ENCODE measurements around the gene MORN3. TPM values are rescaled to one million over a fixed set of nuclear protein-coding genes. Genes with fewer than 3 reads are reported as not detected.
"Not testable (repeated sequence)": the region's sequence is repeated elsewhere in the genome, so short reads cannot be mapped to it uniquely, and the experiment has no call there.

Gene MORN3
- total RNA-seq, 1 experiment from 2014 or later: 0.75 TPM

DNA sequence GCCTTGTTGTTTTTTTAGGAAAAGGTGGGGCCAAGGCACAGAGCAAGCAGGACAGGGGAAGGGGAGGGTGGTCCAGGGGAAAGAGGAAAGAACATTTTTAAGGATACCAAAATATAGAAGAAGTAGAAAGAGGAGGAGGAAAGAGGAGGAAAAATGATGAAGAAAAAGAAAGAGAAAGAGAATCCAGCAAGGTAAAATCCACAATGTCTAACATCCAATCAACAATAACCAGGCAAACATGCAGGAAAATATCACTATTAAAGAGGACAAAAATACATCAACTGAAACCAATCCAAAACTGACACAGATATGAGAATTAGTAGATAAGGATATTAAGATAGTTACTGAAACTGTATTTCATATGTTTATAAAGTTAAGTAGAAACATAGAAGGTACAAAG is 36.1 kb upstream of the MORN3 start:
- H3K4me3 ChIP-seq: no peak overlapping the region
- no peaks in the 10 kb centered on the region for H3K9me3 ChIP-seq (replicated peaks)
- no peaks in the 10 kb centered on the region for H3K36me3 ChIP-seq
- DNase-seq: no peak
- H3K4me1 ChIP-seq: peaks cover 14% of the 10 kb centered on the region
- H3K27me3 ChIP-seq: no peaks in the 10 kb centered on the region
- H3K27ac ChIP-seq: no peak overlapping the region

DNA sequence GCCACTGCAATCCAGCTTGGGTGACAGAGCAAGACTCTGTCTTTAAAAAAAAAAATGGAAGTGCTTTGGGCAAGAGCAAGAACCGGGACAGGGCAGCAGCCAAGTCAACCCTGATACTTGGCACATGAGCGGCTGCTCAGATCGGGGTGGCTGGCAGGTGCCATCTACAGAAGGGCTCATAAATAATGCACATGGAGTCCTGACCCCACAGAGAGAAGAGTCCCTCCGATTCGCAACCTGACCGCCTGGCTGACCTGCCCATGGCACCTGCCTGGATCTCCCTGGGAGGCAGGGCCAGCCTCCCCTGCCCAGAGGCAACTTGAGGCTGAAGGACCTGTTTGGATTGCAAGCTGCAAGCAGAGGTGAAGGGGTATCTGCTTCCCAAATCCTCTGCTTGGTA is 33.5 kb upstream of the MORN3 start:
- H3K27me3 ChIP-seq: no peaks in the 10 kb centered on the region
- H3K4me3 ChIP-seq: no peak overlapping the region
- H3K27ac ChIP-seq: no peak overlapping the region
- no peaks in the 10 kb centered on the region for H3K36me3 ChIP-seq
- DNase-seq: no peak
- H3K9me3 ChIP-seq (replicated peaks): no peaks in the 10 kb centered on the region
- H3K4me1 ChIP-seq: no peaks in the 10 kb centered on the region

DNA sequence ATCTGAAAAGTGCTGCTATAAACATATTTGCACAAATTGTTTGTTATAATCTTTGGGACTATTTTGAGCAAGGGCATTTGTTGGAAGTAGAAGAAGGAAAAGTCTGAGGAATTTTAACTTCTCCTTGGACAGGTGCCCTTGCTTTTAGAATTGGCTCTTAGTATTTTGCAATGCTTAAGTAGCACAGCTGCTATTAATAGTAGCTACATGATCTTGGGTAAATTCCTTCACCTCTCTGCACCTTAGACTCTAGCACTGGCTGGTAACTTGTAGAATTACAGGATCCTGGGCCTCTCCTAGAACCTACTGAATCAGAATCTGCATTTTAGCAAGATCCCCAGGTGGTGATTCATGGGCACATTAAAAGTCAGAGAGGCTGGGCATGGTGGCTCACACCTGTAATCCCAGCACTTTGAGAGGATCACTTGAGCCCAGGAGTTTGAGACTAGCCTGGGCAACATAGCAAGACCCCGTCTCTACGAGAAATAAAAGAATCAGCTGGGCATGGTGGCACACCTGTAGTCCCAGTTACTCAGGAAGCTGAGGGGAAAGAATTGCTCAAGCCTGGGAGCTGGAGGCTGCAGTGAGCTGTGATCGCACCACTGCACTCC is 32.3 kb upstream of the MORN3 start:
- no peaks in the 10 kb centered on the region for H3K4me1 ChIP-seq
- no peaks in the 10 kb centered on the region for H3K36me3 ChIP-seq

DNA sequence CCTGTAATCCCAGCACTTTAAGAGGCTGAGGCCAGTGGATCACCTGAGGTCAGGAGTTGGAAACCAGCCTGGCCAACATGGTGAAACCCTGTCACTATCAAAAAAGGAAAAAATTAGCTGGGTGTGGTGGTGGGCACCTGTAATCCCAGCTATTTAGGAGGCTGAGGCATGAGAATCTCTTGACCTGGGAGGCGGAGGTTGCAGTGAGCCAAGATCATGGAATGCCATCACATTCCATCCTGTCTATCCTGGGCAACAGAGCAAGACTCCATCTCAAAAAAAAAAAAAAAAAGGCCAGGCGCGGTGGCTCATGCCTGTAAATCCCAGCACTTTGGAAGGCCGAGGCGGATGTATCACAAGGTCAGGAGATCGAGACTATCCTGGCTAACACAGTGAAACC is 28.4 kb upstream of the MORN3 start:
- not testable (repeated sequence) for H3K27ac ChIP-seq, H3K27me3 ChIP-seq, H3K4me1 ChIP-seq

More for the DNA sequence above, 32.3 kb upstream of the MORN3 start:
- no peak for DNase-seq
- Histone ChIP-seq H3K27ac (no peak overlapping the region), H3K27me3 (no peaks in the 10 kb centered on the region), H3K9me3 (replicated peaks) (no peaks in the 10 kb centered on the region), H3K4me3 (no peak overlapping the region)

DNA sequence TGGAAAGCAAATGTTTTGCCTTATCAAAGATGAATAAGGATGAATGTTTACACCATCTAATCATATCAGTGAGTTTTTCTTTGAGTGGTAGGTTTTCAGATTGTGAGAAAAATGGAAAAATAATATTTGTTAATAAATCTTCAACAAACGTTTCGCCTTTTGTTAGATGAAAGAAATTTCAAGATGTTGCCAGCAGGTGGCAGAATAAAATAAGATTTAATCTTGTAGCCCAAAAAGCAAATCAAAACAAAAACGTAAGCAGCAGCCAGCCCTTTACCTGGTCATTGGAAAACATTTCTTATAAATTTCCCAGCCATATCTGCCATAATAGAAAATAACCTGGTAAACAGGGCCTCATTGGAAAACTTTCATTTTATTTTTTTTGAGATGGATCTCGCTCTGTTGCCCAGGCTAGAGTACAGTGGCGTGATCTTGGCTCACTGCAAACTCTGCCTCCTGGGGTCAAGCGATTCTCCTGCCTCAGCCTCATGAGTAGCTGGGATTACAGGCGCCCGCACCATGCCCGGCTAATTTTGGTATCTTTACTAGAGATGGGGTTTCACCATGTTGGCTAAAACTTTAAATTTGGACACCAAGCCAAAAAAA is 27.7 kb upstream of the MORN3 start:
- Histone ChIP-seq H3K4me3 (no peak overlapping the region), H3K9me3 (replicated peaks) (no peaks in the 10 kb centered on the region), H3K4me1 (no peaks in the 10 kb centered on the region), H3K36me3 (no peaks in the 10 kb centered on the region), H3K27ac (no peak overlapping the region), H3K27me3 (no peaks in the 10 kb centered on the region)
- DNase-seq: peak in 1 of 2 experiments; percentile 71

More for the DNA sequence above, 28.4 kb upstream of the MORN3 start:
- H3K4me3 ChIP-seq; H3K36me3 ChIP-seq; DNase-seq; H3K9me3 ChIP-seq (replicated peaks): not testable (repeated sequence)

DNA sequence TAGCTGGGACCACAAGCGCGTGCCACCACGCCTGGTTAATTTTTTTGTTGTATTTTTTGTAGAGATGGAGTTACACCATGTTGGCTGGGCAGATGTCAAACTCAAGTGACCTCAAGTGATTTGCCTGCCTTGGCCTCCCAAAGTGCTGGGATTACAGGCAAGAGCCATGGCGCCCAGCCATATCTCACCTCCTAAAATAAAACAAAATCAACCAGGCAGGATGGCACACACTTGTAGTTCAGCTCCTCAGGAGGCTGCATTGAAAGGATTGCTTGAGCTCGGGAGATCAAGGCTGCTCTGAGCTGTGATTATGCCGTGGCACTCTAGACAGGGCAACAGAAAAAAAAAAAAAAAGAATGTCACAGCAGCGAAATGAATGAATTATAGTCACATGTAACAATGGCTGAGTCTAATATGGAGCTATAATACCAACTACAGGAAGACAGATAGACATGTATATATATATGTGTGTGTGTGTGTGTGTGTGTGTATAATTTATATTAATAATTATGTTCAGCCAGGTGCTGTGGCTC is 23.8 kb upstream of the MORN3 start:
- no peaks in the 10 kb centered on the region for H3K27me3 ChIP-seq
- H3K36me3 ChIP-seq: no peaks in the 10 kb centered on the region
- H3K4me3 ChIP-seq: no peak overlapping the region
- no peak for DNase-seq
- peaks cover 7% of the 10 kb centered on the region; the same call in 1 of the 2 replicates for H3K4me1 ChIP-seq
- H3K9me3 ChIP-seq (replicated peaks): no peaks in the 10 kb centered on the region
- no peak overlapping the region for H3K27ac ChIP-seq

DNA sequence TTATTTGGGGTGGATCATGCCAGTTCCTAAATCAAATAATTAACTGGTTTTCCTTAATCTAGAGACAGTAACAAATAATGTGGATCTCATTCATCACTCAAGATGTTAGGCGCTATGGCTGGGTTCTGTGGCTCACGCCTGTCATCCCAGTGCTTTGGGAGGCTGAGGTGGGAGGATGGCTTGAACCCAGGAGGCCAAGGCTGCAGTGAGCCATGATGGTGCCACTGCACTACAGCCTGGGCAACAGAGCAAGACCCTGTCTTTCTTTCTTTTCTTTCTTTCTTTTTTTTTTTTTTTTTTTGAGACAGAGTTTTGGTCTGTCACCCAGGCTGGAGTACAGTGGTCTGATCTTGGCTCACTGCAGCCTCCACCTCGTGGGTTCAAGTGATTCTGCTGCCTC is 23.3 kb upstream of the MORN3 start:
- H3K27me3 ChIP-seq; H3K9me3 ChIP-seq (replicated peaks); DNase-seq; H3K4me1 ChIP-seq; H3K4me3 ChIP-seq; H3K27ac ChIP-seq; H3K36me3 ChIP-seq: not testable (repeated sequence)

DNA sequence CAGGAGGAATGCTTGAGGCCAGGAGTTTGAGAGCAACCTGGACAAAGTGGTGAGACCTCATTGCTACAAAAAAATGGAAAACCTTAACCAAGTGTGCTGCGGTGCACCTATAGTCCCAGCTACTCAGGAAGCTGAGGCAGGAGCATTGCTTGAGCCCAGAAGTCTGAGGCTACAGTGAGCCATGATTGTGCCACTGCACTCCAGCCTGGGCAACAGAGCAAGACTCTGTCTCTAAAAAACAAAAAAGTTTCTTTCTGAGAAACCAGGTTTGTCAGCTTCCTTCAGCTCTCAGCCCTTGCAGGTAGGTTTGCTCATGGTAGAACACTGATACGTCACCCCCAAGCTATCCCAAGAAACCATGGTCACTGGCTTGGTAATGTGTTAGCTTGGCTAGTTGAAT is 20.0 kb upstream of the MORN3 start:
- H3K27me3 ChIP-seq: no peaks in the 10 kb centered on the region
- H3K4me3 ChIP-seq: no peak overlapping the region
- no peak overlapping the region for H3K27ac ChIP-seq
- no peaks in the 10 kb centered on the region for H3K36me3 ChIP-seq
- peaks cover 7% of the 10 kb centered on the region; the same call in 1 of the 2 replicates for H3K4me1 ChIP-seq
- H3K9me3 ChIP-seq (replicated peaks): no peaks in the 10 kb centered on the region
- DNase-seq: no peak

DNA sequence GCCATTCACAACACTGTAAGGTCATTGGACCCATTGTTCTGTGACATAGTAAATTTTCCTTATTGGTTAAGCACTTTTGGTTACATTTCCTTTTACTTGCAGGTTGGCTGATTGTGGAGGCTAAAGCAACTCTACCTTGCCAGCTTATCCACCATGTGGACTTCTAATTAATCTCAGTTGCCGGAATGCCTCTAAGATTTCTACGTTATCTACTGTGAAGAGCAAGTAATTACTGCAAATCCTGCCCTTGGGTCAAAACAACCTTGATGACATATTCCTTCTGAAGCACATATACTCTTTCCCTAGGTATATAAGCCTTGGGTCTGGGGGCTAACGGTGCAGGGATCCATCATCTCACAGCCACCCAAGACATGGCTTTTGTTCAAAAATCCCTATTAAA is 19.5 kb upstream of the MORN3 start:
- Histone ChIP-seq H3K9me3 (replicated peaks) (no peaks in the 10 kb centered on the region), H3K4me1 (peaks cover 7% of the 10 kb centered on the region; the same call in 1 of the 2 replicates), H3K4me3 (no peak overlapping the region), H3K27ac (no peak overlapping the region), H3K27me3 (no peaks in the 10 kb centered on the region), H3K36me3 (no peaks in the 10 kb centered on the region)
- DNase-seq: no peak

DNA sequence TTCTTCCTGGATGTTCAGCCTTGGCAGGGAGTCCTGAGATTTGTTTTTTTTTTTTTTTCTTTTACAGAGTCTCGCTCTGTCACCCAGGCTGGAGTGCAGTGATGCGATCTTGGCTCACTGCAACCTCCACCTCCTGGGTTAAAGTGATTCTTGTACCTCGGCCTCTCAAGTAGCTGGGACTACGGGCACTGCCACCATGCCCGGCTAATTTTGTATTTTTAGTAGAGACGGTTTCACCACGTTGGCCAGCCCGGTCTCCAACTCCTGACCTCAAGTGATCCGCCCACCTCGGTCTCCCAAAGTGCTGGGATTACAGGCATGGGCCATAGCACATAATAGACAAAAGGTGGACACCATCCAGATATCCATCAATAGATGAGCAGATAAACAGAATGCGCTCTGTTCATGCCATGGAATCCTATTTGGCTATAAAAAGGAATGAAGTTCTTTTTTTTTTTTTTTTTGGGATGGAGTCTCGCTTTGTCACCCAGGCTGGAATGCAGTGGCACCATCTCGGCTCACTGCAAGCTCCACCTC is 10.3 kb upstream of the MORN3 start:
- H3K4me1 ChIP-seq: peaks cover 13% of the 10 kb centered on the region
- not testable (repeated sequence) for H3K27ac ChIP-seq; H3K36me3 ChIP-seq; DNase-seq; H3K9me3 ChIP-seq (replicated peaks); H3K27me3 ChIP-seq; H3K4me3 ChIP-seq

DNA sequence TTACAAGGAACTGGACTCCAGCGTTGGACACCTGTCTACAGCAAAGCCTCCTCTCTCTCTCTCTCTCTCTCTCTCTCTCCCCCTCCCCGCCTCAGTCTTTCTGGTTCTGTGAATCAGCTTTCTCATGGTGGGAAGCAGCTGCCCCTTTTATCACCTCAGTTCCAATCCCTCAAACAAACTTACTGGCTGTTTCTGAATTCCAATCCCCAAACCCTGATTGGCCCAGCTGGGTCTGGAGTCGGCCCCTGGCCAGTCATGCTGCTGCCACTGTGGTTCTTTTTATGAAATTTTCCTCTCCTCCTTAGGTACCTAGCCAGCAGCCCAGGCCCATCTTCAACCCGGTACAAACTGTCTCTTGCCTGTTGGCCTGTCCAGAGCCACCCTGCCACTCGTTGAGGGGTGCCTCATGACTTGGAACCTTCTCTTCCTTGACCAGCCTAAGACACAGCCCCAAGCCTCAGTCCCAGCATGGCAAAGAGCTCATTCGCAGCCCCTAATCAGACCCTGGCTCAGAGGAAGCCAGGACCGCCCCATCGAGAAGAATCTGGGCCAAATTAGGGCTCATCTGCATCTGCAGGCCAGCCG is 9.4 kb upstream of the MORN3 start:
- H3K36me3 ChIP-seq: no peaks in the 10 kb centered on the region
- peaks cover 13% of the 10 kb centered on the region for H3K4me1 ChIP-seq
- peak overlapping the region; percentile 60 for H3K27ac ChIP-seq
- H3K4me3 ChIP-seq: peak overlapping the region; percentile 17
- H3K27me3 ChIP-seq: no peaks in the 10 kb centered on the region
- DNase-seq: peak; percentile 79 to 92
- no peaks in the 10 kb centered on the region for H3K9me3 ChIP-seq (replicated peaks)

DNA sequence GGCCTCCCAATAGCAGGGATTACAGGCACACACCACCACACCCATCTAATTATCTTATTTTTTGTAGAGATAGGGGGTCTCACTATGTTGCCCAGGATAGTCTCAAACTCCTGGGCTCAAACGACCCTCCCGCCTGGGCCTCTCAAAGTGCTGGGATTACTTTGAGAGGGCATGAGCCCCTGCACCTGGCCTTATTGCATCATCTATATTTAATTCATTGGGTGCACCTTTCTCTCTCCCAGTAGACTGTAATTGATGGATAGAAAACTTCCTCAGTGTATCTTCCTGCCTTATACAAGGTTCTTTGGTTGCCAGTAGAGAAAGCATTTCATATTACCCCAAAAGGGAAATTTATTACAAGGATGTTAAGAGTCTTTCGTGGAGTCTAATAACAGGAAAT is 8.9 kb upstream of the MORN3 start:
- H3K27ac ChIP-seq: peak overlapping the region; percentile 60
- no peak for DNase-seq
- peaks cover 15% of the 10 kb centered on the region for H3K4me1 ChIP-seq
- no peak overlapping the region for H3K4me3 ChIP-seq
- H3K36me3 ChIP-seq: no peaks in the 10 kb centered on the region
- H3K9me3 ChIP-seq (replicated peaks): no peaks in the 10 kb centered on the region
- H3K27me3 ChIP-seq: no peaks in the 10 kb centered on the region

DNA sequence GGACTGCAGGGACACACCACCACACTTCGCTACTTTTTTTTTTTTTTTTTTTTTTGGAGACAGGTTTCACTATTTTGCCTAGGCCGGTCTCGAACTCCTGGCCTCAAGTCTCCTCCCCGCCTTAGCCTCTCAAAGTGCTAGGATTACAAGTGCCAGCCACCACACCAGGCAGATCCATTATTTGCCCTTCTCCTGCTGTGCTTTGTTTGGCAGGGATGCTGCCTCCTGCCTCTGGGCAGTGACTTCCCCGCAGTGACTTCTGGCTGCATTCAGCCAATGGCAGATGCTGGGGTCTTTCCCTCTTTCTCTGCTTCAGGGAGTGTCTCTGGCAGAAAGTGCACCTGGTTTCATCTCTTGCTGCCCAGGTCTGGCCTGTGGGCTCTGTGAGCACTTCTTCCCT is 6.7 kb upstream of the MORN3 start:
- H3K4me3 ChIP-seq: no peak overlapping the region
- no peaks in the 10 kb centered on the region for H3K27me3 ChIP-seq
- no peak overlapping the region for H3K27ac ChIP-seq
- DNase-seq: no peak
- peaks cover 19% of the 10 kb centered on the region for H3K4me1 ChIP-seq
- no peaks in the 10 kb centered on the region for H3K36me3 ChIP-seq
- no peaks in the 10 kb centered on the region for H3K9me3 ChIP-seq (replicated peaks)

DNA sequence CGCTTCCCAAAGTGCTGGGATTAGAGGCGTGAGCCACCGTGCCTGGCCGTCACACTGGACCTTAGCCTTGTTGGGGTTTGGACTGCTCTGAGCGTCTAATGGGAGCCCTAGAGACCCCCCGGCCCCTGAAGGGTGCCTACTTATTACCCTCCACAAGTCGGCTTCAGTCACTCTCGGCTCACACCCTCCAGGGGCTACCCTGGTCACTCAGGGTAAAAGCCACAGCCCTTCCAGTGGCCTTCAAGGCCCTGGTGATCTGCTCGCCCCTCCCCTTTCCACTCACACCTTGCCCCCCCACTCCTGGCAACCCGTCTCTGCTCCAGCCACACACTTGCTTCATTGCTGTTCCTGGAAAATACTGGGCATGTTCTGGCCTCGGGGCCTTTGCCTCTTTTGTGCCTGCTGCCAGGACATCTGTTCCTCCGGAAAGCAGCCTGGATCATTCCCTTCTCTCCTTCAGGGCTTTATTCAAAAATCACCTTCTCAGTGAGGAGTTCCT is 3.6 kb upstream of the MORN3 start:
- peak; percentile 62 to 79 for DNase-seq
- Histone ChIP-seq H3K4me3 (peak overlapping the region; percentile 54), H3K36me3 (no peaks in the 10 kb centered on the region), H3K27ac (peak overlapping the region; percentile 36), H3K4me1 (peaks cover 7% of the 10 kb centered on the region), H3K27me3 (no peaks in the 10 kb centered on the region), H3K9me3 (replicated peaks) (no peaks in the 10 kb centered on the region)

Measured in SJCRH30 (cell line).